Activated naive CD8-positive, alpha-beta T cell treated with anti-CD3 and anti-CD28 coated beads for 36 hours (primary cell): ENCODE data around the gene ANKLE1. TPM values are rescaled to one million over a fixed set of nuclear protein-coding genes. Genes with fewer than 3 reads are reported as not detected.

Experiments used
- DNase-seq: peaks from one replicate; pipeline ENCODE4 v3.0.0; 2021
- H3K27ac Mint-ChIP-seq: one replicate; pipeline ENCODE4 v1.8.0; 2022; ENCODE audit warnings: mild to moderate bottlenecking, moderate library complexity, mixed read lengths
- H3K27me3 Mint-ChIP-seq: one replicate; pipeline ENCODE4 v1.8.0; 2022; ENCODE audit warnings: mild to moderate bottlenecking, mixed read lengths
- H3K36me3 Mint-ChIP-seq: one replicate; pipeline ENCODE4 v1.8.0; 2021; ENCODE audit warnings: mild to moderate bottlenecking, mixed read lengths
- H3K4me1 Mint-ChIP-seq: one replicate; pipeline ENCODE4 v1.8.0; 2021; ENCODE audit warnings: mixed read lengths
- H3K4me3 Mint-ChIP-seq: one replicate; pipeline ENCODE4 v1.8.0; 2022; ENCODE audit warnings: mild to moderate bottlenecking, moderate library complexity, mixed read lengths
- H3K9me3 Mint-ChIP-seq: one replicate; pipeline ENCODE4 v1.8.0; 2022; ENCODE audit warnings: mixed read lengths
- total RNA-seq, 2 experiments: library from RNA; stranded (reverse); gene quantifications; one replicate each; pipeline ENCODE4 v1.2.3, GENCODE V29; 2021

The ANKLE1 gene, protein sequence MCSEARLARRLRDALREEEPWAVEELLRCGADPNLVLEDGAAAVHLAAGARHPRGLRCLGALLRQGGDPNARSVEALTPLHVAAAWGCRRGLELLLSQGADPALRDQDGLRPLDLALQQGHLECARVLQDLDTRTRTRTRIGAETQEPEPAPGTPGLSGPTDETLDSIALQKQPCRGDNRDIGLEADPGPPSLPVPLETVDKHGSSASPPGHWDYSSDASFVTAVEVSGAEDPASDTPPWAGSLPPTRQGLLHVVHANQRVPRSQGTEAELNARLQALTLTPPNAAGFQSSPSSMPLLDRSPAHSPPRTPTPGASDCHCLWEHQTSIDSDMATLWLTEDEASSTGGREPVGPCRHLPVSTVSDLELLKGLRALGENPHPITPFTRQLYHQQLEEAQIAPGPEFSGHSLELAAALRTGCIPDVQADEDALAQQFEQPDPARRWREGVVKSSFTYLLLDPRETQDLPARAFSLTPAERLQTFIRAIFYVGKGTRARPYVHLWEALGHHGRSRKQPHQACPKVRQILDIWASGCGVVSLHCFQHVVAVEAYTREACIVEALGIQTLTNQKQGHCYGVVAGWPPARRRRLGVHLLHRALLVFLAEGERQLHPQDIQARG
- 10 to 100 TPM; 22.9 to 23.2 TPM for total RNA-seq

DNA sequence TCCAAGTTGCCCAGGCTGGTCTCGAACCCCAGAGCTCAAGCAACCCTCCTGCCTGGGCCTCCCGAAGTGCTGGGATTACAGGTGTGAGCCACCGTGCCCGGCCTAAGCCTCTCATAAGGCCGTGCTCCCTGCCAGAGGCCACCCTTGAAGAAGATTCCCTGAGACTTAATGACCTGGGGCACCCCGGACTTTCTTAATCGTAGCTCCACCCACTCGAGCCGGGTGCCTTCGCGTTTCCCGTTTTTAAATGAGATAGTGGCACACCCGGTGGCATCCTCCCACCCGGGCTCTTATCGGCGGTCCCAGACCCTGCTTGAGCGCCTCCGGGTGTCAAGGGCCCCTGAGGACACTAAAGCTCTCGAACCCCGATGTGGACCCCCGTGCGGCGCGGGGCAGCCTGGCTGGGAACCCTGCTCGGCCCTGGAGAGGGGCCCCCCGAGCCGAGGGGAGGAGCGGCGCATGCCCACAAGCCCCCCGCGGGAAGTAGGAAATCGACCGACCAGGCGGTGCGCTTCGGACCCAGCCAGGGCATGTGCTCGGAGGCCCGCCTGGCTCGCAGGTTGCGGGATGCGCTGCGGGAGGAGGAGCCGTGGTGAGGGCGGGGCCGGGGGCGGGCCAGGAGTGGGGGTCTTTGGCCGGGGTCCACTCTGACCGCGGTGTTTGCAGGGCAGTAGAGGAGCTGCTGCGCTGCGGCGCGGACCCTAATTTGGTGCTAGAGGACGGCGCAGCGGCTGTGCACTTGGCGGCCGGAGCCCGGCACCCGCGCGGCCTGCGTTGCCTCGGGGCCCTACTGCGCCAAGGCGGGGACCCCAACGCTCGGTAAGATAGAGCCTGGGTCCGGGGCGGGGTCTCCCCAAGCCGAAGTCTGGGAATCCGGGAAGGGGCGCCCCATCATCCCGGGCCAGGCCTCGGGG lies at the start of gene ANKLE1:
Gene ANKLE1 (plus strand): TSS at position 511 of the 914 bp plus-strand sequence. CDS start 20 bp downstream, at position 531.
- peak; percentile 73 for DNase-seq
- H3K27ac Mint-ChIP-seq = peak within 1 kb of the TSS; percentile 75
- no peaks in the 10 kb centered on the region for H3K9me3 Mint-ChIP-seq
- peaks cover 8% of the 10 kb centered on the region for H3K4me1 Mint-ChIP-seq
- H3K4me3 Mint-ChIP-seq = peak within 1 kb of the TSS; percentile 85
- H3K27me3 Mint-ChIP-seq = peaks cover 2% of the 10 kb centered on the region
- H3K36me3 Mint-ChIP-seq = peaks cover 34% of the 10 kb centered on the region

- peaks cover 5% of the 10 kb centered on the region for H3K36me3 Mint-ChIP-seq
Measured at GRCh38 chr19:17232258-17232657, 49.4 kb upstream of the ANKLE1 start.

DNA sequence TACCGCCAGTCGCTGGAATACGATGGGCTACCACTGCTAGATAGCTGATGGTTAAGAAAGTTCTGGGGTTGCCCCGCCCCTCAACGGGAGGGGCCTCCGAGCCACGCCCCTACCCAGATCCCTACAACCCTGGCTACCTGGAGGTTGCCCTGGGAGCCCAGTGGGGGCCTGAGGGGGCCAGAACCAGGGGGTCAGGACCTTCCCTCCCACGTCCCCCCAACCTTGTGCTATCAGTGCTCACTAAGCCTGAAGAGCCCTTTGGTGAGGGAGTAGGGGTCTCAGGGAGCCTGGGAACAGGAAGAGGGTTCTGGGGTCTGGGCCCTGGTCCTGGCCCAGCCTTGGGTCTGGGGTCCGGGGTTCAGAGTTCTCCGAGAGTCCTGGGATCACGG lies 46.8 kb upstream of the ANKLE1 start:
- Mint-ChIP-seq H3K36me3 (peaks cover 5% of the 10 kb centered on the region), H3K27ac (peak overlapping the region; percentile 76), H3K4me3 (peak overlapping the region; percentile 83), H3K27me3 (no peaks in the 10 kb centered on the region), H3K9me3 (no peaks in the 10 kb centered on the region), H3K4me1 (peaks cover 5% of the 10 kb centered on the region)
- DNase-seq = peak; percentile 71

More at GRCh38 chr19:17232258-17232657, 49.4 kb upstream of the ANKLE1 start:
- no peak overlapping the region for H3K4me3 Mint-ChIP-seq
- H3K27me3 Mint-ChIP-seq = no peaks in the 10 kb centered on the region
- H3K9me3 Mint-ChIP-seq = no peaks in the 10 kb centered on the region
- DNase-seq = no peak
- no peak overlapping the region for H3K27ac Mint-ChIP-seq
- H3K4me1 Mint-ChIP-seq = peaks cover 5% of the 10 kb centered on the region

DNA sequence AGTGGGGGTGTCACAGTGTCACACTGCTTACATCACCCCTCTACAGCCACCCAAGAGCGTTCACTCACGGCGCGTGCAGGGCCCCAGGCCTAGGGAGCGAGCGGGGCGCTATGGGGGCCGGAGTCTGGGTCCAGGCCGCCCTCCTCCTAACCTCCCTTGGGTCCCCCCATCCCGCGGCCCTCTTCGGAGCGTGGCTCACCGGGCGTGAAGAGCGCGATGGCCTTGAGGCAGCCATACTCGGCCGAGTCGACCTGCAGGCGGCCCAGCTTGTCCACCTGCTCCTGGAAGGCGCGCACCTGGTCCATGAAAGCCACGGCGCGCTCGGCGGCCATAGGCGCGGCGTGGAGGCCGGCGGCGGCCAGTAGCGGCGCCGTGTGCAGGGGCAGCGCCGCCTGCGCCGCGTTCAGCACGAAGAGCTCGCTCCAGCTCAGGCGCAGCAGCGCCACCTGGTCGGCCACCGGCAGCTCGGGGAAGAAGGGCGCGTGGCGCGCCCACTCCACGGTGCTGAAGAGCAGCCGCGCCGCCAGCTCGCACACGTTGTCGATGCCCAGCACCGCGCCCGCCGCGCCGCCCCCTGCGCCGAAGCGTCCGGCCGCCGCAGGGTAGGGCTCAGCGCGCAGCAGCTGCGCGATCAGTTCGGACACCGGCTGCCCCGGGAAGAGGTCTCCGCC lies 46.3 kb upstream of the ANKLE1 start:
- Mint-ChIP-seq H3K4me3 (peak overlapping the region; percentile 83), H3K4me1 (peaks cover 5% of the 10 kb centered on the region), H3K9me3 (no peaks in the 10 kb centered on the region), H3K27ac (peak overlapping the region; percentile 76), H3K36me3 (peaks cover 5% of the 10 kb centered on the region), H3K27me3 (no peaks in the 10 kb centered on the region)
- DNase-seq = peak; percentile 82

DNA sequence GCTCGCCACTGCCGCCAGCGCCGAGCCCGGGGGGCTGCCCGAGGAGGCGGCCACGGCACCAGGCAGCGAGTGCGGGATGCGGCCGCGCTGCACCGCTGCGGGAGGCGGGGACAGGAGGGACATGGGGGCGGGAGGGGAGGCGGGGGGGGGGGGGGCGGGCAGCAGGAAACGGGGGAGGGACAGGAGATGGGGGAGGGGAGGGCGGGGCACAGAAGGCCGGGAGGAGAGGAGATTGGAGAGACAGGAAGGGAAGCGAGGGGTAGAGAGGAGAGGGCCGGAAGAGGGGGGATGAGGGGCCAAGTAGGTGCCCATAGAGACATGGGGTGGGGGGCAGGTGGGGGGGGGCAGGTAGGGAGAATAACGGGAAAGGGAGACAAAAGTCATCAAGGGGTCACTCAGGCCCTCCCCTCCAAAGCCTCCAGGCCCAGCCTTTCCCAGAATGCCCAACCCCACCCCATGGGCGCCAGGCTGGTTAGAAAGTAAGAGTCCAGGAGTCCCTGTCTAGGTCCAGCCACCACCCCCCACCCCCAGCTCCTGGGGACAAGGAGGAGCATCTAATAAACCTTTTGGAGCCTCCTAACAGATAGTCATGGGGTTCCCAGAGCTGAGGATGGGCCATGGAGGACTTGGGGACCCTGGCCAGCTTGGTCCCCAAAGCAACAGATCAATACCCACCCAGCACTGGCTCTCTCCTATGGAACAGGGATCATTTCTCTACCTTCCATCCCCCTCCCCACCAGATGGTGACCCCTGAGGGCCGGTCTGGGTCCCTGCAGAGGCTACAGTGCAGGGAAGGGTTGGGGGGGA lies 45.5 kb upstream of the ANKLE1 start:
- no peaks in the 10 kb centered on the region for H3K27me3 Mint-ChIP-seq
- no peak for DNase-seq
- peaks cover 5% of the 10 kb centered on the region for H3K4me1 Mint-ChIP-seq
- H3K9me3 Mint-ChIP-seq = no peaks in the 10 kb centered on the region
- H3K36me3 Mint-ChIP-seq = peaks cover 5% of the 10 kb centered on the region
- H3K27ac Mint-ChIP-seq = peak overlapping the region; percentile 25
- peak overlapping the region; percentile 83 for H3K4me3 Mint-ChIP-seq

GRCh38 chr19:17236811-17237543 lies 44.7 kb upstream of the ANKLE1 start:
- Mint-ChIP-seq H3K4me1 (peaks cover 5% of the 10 kb centered on the region), H3K27ac (no peak overlapping the region), H3K9me3 (no peaks in the 10 kb centered on the region), H3K27me3 (no peaks in the 10 kb centered on the region), H3K36me3 (peaks cover 5% of the 10 kb centered on the region), H3K4me3 (no peak overlapping the region)
- no peak for DNase-seq

- Mint-ChIP-seq H3K4me1 (peaks cover 5% of the 10 kb centered on the region), H3K4me3 (no peak overlapping the region), H3K36me3 (peaks cover 5% of the 10 kb centered on the region), H3K27me3 (no peaks in the 10 kb centered on the region), H3K9me3 (no peaks in the 10 kb centered on the region), H3K27ac (no peak overlapping the region)
- no peak for DNase-seq
Measured at GRCh38 chr19:17237747-17238706, 43.7 kb upstream of the ANKLE1 start.

DNA sequence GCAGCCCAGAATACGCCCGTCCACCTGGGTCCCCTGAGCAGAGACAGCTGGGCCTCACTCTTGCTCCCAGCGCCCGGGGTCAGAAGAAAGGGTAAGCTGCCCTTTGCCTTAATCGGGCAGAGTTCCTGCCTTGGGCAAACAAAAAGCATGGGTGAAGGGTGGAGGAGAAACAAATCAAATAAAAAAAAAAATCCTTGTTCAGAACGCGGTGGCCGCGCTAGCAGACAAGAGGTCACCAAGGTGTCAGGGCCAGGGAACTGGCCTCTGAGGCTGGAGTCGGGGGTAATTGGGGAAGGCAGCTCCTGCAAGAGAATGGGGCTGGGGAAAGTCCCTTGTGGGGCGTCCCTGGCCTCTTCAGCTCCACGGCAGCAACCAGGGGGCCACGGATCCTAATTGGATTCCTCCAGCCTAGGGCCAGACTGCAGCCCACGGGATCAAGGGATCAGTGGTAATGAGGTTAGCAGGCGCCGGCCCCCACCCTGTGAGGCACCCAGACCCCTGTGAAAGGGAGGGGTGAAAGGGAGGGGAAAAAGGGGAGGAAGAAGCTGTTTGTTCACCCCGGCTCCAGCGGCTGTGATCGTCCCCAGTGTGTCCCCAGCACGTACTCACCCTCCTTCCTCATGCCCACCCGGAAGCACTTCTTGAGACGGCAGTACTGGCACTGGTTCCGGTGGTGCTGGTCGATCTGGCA lies 41.5 kb upstream of the ANKLE1 start:
- Mint-ChIP-seq H3K27me3 (no peaks in the 10 kb centered on the region), H3K9me3 (no peaks in the 10 kb centered on the region), H3K27ac (no peak overlapping the region), H3K4me3 (no peak overlapping the region), H3K36me3 (no peaks in the 10 kb centered on the region), H3K4me1 (no peaks in the 10 kb centered on the region)
- DNase-seq = no peak

- H3K9me3 Mint-ChIP-seq = no peaks in the 10 kb centered on the region
Measured at GRCh38 chr19:17240826-17241399, 40.8 kb upstream of the ANKLE1 start.

DNA sequence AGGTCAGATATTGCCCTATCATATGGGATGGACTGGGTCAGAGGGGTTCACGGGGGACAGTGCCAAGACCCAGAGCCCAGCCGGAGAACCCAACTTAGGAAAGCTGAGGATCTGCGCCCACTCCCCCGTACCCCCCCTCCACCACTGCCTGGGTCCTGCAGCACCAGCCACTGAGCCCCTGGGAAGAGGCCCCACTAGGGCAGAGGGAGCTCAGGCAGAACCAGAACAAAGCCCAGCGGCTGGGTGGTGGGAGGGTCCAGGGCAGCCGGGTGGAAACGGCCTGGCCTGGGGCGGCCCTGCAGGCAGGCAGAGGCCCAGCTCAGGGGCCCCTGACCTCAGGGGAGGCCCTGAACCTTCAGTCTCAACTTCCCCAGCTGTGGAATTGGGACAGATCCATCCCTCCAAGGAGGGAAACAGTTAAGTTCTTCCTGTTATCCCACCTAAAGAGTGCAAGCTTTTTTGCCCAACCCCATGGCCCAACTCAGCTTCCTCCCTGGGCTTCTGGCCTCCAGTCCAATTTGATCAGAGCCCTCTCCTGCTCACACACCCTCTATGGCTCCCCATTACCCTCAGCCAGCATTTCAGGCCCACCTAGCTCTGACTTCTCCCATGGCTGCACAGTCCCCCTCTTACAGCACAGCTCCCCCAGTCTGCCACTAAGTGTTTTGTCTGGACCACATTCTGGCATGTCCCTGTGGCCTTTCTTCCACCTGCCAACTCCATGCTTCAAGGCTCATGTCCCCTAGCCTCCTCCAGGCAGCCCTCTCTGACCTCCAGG lies 39.1 kb upstream of the ANKLE1 start:
- peaks cover 12% of the 10 kb centered on the region for H3K27me3 Mint-ChIP-seq
- peaks cover 5% of the 10 kb centered on the region for H3K4me1 Mint-ChIP-seq
- H3K4me3 Mint-ChIP-seq = no peak overlapping the region
- no peak overlapping the region for H3K27ac Mint-ChIP-seq
- no peaks in the 10 kb centered on the region for H3K36me3 Mint-ChIP-seq
- DNase-seq = no peak
- no peaks in the 10 kb centered on the region for H3K9me3 Mint-ChIP-seq

More at GRCh38 chr19:17240826-17241399, 40.8 kb upstream of the ANKLE1 start:
- H3K4me3 Mint-ChIP-seq = no peak overlapping the region
- H3K27me3 Mint-ChIP-seq = no peaks in the 10 kb centered on the region
- no peaks in the 10 kb centered on the region for H3K36me3 Mint-ChIP-seq
- no peak overlapping the region for H3K27ac Mint-ChIP-seq
- no peaks in the 10 kb centered on the region for H3K4me1 Mint-ChIP-seq
- DNase-seq = no peak

DNA sequence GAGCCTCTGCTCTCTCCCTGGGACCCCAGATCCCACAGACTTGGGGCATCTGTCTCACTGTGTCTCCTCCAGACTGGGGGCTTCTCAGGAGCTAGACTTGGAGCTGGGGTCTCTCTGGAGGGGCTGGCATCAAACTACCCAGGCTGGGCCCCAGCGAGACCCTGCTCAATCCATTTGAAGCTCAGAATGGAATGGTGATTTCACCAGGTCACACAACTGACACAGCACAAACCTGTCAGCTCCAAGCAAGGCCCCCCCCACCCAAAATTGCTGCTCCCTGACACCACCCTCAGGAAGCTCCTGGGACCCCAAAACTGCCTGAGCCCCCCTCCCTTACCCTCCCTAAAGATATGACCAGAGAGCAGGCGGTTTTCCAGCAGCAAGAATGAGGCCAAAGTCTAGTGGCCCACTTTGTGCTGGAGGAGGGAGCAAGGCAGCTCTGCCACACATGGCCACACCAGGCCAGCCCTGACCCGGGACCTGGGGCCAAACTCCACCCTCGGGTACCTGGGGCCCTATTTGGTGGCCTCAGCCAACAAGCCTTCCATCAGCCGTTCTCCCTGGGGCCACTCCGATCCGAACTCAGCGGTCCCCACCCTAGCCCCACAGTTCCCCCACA lies 38.4 kb upstream of the ANKLE1 start:
- Mint-ChIP-seq H3K4me1 (peaks cover 5% of the 10 kb centered on the region), H3K36me3 (no peaks in the 10 kb centered on the region), H3K4me3 (no peak overlapping the region), H3K9me3 (no peaks in the 10 kb centered on the region), H3K27ac (no peak overlapping the region), H3K27me3 (peaks cover 12% of the 10 kb centered on the region)
- DNase-seq = no peak
